LNCAP (cell line): ENCODE results near the gene CSF2.

Experiments
- TF ChIP-seq, protein P1 (sequence below): fragments of 450-650 bp; IDR thresholded peaks from 2 replicates; pipeline ENCODE4 v1.5.1; 2017; ENCODE audit warnings: mild to moderate bottlenecking

The CSF2 gene

DNA sequence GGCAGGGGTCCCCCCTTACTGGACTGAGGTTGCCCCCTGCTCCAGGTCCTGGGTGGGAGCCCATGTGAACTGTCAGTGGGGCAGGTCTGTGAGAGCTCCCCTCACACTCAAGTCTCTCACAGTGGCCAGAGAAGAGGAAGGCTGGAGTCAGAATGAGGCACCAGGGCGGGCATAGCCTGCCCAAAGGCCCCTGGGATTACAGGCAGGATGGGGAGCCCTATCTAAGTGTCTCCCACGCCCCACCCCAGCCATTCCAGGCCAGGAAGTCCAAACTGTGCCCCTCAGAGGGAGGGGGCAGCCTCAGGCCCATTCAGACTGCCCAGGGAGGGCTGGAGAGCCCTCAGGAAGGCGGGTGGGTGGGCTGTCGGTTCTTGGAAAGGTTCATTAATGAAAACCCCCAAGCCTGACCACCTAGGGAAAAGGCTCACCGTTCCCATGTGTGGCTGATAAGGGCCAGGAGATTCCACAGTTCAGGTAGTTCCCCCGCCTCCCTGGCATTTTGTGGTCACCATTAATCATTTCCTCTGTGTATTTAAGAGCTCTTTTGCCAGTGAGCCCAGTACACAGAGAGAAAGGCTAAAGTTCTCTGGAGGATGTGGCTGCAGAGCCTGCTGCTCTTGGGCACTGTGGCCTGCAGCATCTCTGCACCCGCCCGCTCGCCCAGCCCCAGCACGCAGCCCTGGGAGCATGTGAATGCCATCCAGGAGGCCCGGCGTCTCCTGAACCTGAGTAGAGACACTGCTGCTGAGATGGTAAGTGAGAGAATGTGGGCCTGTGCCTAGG, at the start of gene CSF2:
TSS of gene CSF2 (plus strand) at position 559 of the 783 bp plus-strand sequence. CDS start at position 594, 35 bp downstream.
- TF ChIP-seq, protein P1, sequence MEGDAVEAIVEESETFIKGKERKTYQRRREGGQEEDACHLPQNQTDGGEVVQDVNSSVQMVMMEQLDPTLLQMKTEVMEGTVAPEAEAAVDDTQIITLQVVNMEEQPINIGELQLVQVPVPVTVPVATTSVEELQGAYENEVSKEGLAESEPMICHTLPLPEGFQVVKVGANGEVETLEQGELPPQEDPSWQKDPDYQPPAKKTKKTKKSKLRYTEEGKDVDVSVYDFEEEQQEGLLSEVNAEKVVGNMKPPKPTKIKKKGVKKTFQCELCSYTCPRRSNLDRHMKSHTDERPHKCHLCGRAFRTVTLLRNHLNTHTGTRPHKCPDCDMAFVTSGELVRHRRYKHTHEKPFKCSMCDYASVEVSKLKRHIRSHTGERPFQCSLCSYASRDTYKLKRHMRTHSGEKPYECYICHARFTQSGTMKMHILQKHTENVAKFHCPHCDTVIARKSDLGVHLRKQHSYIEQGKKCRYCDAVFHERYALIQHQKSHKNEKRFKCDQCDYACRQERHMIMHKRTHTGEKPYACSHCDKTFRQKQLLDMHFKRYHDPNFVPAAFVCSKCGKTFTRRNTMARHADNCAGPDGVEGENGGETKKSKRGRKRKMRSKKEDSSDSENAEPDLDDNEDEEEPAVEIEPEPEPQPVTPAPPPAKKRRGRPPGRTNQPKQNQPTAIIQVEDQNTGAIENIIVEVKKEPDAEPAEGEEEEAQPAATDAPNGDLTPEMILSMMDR: no peak

DNA sequence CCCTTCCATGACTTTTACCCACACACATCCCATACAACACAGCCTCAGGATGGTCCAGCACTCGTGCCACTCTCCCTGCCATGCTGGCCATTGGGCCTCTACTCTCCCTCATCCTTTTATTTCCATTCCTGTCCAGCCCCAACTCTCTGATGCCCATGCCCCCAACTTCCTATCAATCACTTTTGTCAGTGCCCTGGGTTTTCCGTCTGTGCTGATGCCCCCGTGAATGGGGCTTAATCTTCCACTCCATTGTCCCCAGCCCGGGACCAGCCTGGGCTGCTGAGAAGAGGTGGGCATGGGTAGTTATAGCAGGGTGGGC, 49.5 kb upstream of the CSF2 start:
- TF ChIP-seq, protein P1: no peak

GRCh38 chr5:132024789-132025402, 48.7 kb upstream of the CSF2 start:
- TF ChIP-seq, protein P1: no peak

DNA sequence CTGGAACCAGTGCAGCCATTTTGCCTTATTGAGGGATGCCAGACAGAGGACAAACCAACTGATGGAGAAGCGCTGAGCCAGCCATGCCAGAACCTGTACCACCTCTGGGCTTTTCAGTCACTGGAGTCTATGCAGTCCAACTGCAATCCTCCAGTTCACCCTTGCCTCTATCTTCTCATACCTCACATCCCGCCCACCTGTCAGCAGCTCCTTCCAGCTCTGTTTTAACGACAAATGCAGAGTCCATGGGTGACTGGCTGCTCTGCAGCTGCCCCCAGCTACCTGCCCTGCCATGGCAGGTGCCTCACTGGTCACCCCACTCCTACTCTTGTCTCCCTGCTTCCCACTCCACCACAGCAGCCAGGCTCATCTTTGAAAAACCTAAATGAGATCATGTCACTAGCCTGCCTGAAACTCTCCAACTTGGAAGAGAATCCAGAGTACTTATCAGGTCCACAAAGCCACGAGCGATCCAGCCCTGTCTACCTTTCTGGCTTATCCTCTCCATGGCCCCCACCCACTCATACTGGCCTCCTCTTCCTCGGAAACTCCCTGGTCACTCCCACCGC, 48.1 kb upstream of the CSF2 start:
- TF ChIP-seq, protein P1: no peak

DNA sequence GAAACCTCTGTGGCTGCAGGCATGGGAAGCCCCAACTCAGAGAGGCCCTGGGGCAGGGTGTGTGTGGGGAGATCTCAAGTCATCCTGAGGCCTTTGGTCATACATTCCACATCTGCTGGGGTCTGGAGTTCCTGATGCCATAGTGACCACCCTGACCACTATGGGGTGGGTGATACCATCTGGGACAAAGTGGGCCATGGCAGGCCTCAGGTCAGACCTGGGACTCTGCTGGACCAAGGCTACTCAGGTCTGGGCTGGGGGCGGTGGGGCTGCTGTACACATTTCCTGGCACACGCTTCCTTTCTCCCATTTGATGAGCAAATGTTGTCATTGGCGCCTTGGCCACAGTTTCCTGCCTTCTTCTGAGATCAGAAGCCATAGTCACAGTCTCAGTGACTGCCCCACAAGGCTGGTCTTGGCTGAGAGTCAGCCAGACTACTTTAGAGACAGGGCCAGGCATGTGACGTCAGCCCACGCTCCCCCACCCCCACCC, 47.0 kb upstream of the CSF2 start:
- TF ChIP-seq, protein P1: no peak

DNA sequence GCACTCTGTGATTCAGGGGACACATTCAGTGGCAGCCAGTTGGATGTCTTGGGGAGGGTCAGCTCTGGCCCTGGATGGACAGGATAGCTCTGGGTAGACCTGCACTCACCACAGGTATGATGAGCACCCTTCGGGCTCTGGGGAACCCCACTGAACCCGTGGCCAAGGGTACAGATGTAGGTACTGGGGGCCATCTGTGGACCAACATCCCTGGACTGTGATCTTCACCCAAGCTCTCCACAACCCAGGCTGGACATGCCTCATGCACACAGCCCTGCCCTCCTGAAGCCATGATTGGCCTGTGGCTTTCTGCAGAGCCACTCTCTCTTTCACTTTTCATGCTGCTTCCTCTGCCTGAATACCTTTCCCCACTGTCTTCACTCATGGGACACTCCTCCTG, 46.6 kb upstream of the CSF2 start:
- TF ChIP-seq, protein P1: no peak

DNA sequence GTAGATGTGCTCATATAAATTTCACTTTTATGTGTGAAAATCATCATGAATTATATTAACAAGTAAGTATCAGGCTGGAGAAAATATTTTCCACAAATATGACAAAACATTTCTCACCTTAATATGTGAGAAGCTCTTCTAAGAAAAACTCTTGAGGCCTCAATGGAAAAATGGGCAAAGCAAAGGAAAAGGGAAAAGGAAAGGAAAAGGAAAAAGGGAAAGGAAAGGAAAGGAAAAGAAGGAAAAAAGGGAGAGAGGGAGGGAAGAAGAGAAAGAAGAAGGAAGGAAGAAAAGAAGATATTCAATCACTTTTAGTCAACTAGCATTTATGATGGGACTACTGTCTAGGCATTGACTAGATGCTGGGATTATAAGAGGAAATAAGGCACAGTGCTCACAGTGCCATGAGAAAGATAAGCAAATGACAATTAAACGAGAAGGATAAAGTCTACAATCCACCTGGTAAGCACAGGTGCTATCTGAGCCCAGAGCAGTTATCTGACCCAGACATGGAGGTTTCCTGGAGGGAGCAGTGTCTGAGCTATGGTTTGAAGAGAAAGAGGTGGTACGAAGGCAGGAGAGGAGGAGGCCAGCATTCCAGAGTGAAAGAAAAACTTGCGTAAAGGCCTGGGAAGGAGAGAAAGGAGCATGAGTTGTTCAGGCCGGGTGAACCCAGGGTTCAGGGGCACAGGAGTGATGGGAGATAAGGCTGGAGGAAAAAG, 43.8 kb upstream of the CSF2 start:
- TF ChIP-seq, protein P1: no peak
